SK-N-SH (cell line): ENCODE data around the gene OTUD6A. TPM values are rescaled to one million over a fixed set of nuclear protein-coding genes. Genes with fewer than 3 reads are reported as not detected.

Experiments
- CTCF ChIA-PET: fragments of 300-600, 350-600 bp; formaldehyde crosslinking; extraction: SDS; loops from one replicate; lab custom pipeline; 2021; lab: Yijun Ruan, JAX
- POLR2A ChIA-PET: fragments of 350-600 bp; sonication (Branson Sonifier 250); formaldehyde crosslinking; extraction: SDS; loops from one replicate; lab custom pipeline; 2020; ENCODE audit warnings: antibody characterized with exemption, inconsistent platforms; lab: Yijun Ruan, JAX
- DNase-seq: peaks from one replicate; pipeline ENCODE4 v3.0.0; 2012
- H2AFZ ChIP-seq: fragments of 200-600 bp; sonication (generic); 2 replicates; pipeline ENCODE4 v1.8.1; 2016; ENCODE audit warnings: antibody characterized with exemption, mild to moderate bottlenecking, low read depth
- H3F3A ChIP-seq: fragments of 200-600 bp; sonication (generic); replicated peaks from 2 replicates; pipeline ENCODE3; 2016; ENCODE audit warnings: antibody characterized with exemption, mild to moderate bottlenecking; ENCODE audit not compliant: insufficient read depth
- H3K27ac ChIP-seq, 2 experiments: fragments of 200-500 bp in 1 of 2; fragments of 200-600 bp in 1 of 2; sonication (Bioruptor generic) in 1 of 2; sonication (generic), shearing (Covaris generic) in 1 of 2; 2 replicates each; pipeline versions ENCODE4 v1.5.1 to v1.6.1; 2014 to 2016; ENCODE audit warnings: low read depth in 2 of 2, inconsistent platforms in 1 of 2, low read length in 1 of 2, mild to moderate bottlenecking in 1 of 2, mixed read lengths in 1 of 2
- H3K27me3 ChIP-seq: fragments of 200-600 bp; sonication (generic), shearing (Covaris generic); 2 replicates; pipeline ENCODE4 v1.6.1; 2016; ENCODE audit warnings: mixed run types; ENCODE audit not compliant: insufficient read depth
- H3K36me3 ChIP-seq, 2 experiments: fragments of 200-500 bp in 1 of 2; fragments of 200-600 bp in 1 of 2; sonication (Bioruptor generic) in 1 of 2; sonication (generic) in 1 of 2; replicated peaks in 1 of 2; 2 replicates each; pipeline versions ENCODE3 to v1.5.1; 2014 to 2016; ENCODE audit warnings: low read length in 1 of 2, mild to moderate bottlenecking in 1 of 2; ENCODE audit not compliant: insufficient read depth in 2 of 2, control insufficient read depth in 1 of 2
- H3K4me1 ChIP-seq, 2 experiments: fragments of 200-500 bp in 1 of 2; fragments of 200-600 bp in 1 of 2; sonication (Bioruptor generic) in 1 of 2; sonication (generic), shearing (Covaris generic) in 1 of 2; 2 replicates each; pipeline versions ENCODE4 v1.5.1 to v1.6.1; 2014 to 2016; ENCODE audit warnings: low read depth in 1 of 2, low read length in 1 of 2, mixed run types in 1 of 2; ENCODE audit not compliant: insufficient read depth in 2 of 2, control insufficient read depth in 1 of 2
- H3K4me2 ChIP-seq: fragments of 200-600 bp; sonication (generic), shearing (Covaris generic); 2 replicates; pipeline ENCODE4 v1.6.1; 2017; ENCODE audit warnings: mixed run types
- H3K4me3 ChIP-seq, 2 experiments: fragments of 200-500 bp in 1 of 2; fragments of 200-600 bp in 1 of 2; sonication (Bioruptor generic) in 1 of 2; sonication (generic), shearing (Covaris generic) in 1 of 2; 2 replicates each; pipeline versions ENCODE4 v1.5.1 to v1.8.1; 2014 to 2016; ENCODE audit warnings: low read depth in 2 of 2, inconsistent platforms in 1 of 2, low read length in 1 of 2, mild to moderate bottlenecking in 1 of 2, mixed read lengths in 1 of 2, moderate library complexity in 1 of 2
- H3K79me2 ChIP-seq: fragments of 200-600 bp; sonication (generic); 2 replicates; pipeline ENCODE4 v1.8.1; 2017; ENCODE audit warnings: mild to moderate bottlenecking; ENCODE audit not compliant: insufficient read depth
- H3K9ac ChIP-seq: fragments of 200-600 bp; sonication (generic); 2 replicates; pipeline ENCODE4 v1.6.1; 2017; ENCODE audit warnings: mixed run types
- H3K9me2 ChIP-seq: fragments of 200-600 bp; sonication (generic); 2 replicates; pipeline ENCODE4 v1.6.1; 2017; ENCODE audit warnings: mixed run types
- H3K9me3 ChIP-seq: fragments of 200-600 bp; sonication (generic); 2 replicates; pipeline ENCODE4 v1.6.1; 2017; ENCODE audit warnings: mixed run types, mild to moderate bottlenecking, moderate library complexity
- H4K20me1 ChIP-seq: fragments of 200-600 bp; sonication (generic); 2 replicates; pipeline ENCODE4 v1.6.1; 2017; ENCODE audit warnings: mild to moderate bottlenecking, mixed run types; ENCODE audit not compliant: insufficient read depth
- FOSL2 ChIP-seq: IDR thresholded peaks from 2 replicates; pipeline ENCODE4 v1.4.0; 2012; ENCODE audit warnings: low read depth, mild to moderate bottlenecking, moderate library complexity, borderline replicate concordance
- FOXJ3 ChIP-seq: sonication (generic); formaldehyde crosslinking; IDR thresholded peaks from 2 replicates; pipeline ENCODE4 v1.5.1; 2020; ENCODE audit warnings: mild to moderate bottlenecking, missing genetic modification reagents
- JUND ChIP-seq: IDR thresholded peaks from 2 replicates; pipeline ENCODE4 v1.4.0; 2012
- NRF1 ChIP-seq: IDR thresholded peaks from 2 replicates; pipeline ENCODE4 v1.6.1; 2012; ENCODE audit warnings: low read depth, mild to moderate bottlenecking, low read length
- RAD21 ChIP-seq: IDR thresholded peaks from 2 replicates; pipeline ENCODE4 v1.6.1; 2012; ENCODE audit warnings: mild to moderate bottlenecking, low read length
- RXRA ChIP-seq: IDR thresholded peaks from 2 replicates; pipeline ENCODE4 v1.4.0; 2012; ENCODE audit warnings: low read depth, mild to moderate bottlenecking, borderline replicate concordance
- SMC3 ChIP-seq: IDR thresholded peaks from 2 replicates; pipeline ENCODE4 v1.6.1; 2012; ENCODE audit warnings: low read depth, low read length, improper control_type of control experiment
- TCF12 ChIP-seq: IDR thresholded peaks from 2 replicates; pipeline ENCODE4 v1.4.0; 2012
- WGBS: methylation state at CpG from one replicate; pipeline ENCODE4 v1.1.6; 2017; ENCODE audit warnings: low lambda C conversion rate; 5-methylcytosine and 5-hydroxymethylcytosine counted together
- polyA plus RNA-seq, 3 experiments: library from polyadenylated mRNA; depleted of rRNA; stranded (reverse); fragments of >200 nt; gene quantifications; 2 replicates each; pipeline ENCODE4 v1.2.3, GENCODE V29; 2012
- TF ChIP-seq, protein P1 (sequence below): fragments of 150-350 bp; IDR thresholded peaks from 2 replicates; pipeline ENCODE4 v1.6.1; 2017; ENCODE audit warnings: antibody characterized with exemption, low read length, low read depth, borderline replicate concordance
- TF ChIP-seq, protein P2 (sequence below): IDR thresholded peaks from 2 replicates; pipeline ENCODE4; 2012

OTUD6A gene
- polyA plus RNA-seq, 1 of the 3 experiments (the other 2 are of a cell fraction): not detected

DNA sequence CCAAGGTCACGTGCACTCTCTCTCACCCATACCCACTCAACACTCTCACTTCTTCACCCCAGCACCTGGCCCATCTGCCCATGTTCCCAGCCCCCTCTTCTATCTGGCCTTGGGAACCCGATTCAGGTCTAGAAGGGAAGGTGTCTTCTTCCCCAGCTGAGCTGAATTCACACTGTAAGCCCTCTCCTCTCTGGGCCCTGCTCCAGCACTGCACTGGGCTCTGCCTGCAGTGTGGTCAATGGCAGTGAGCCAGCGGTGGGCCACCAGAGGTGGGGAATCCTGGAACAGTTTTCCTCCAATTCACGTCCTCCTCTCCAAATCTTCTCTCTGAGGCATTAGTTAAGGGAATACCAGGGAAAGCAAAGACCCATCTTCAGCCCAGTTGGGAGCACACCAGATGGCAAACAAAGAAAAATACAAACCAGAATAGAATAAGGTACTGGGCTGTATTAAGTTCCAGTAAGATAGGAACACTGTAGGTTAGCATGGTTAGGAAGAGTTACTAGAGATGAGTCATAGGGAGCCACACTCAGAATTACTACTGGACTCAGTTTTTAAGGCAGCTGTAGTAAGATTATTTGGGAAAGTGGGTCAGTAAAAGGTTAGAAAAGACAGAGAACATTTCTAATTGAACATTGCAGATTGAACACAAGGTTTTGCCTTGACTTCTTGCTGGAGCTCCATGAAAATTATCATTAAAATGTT lies 17.6 kb upstream of the OTUD6A start:
- Histone ChIP-seq H2AFZ (no peak overlapping the region), H3K36me3 (no peaks in the 10 kb centered on the region), H3K9ac (no peak overlapping the region), H3K4me3 (no peak overlapping the region), H3K4me2 (no peak overlapping the region), H3K79me2 (no peaks in the 10 kb centered on the region), H3K9me2 (no peaks in the 10 kb centered on the region), H3K9me3 (no peaks in the 10 kb centered on the region), H4K20me1 (no peaks in the 10 kb centered on the region), H3F3A (peaks cover 9% of the 10 kb centered on the region), H3K27ac (peak overlapping the region in 1 of 2 experiments; percentile 60; a peak in 2 of 4 replicates), H3K4me1 (no peaks in the 10 kb centered on the region), H3K27me3 (no peaks in the 10 kb centered on the region)
- CTCF ChIA-PET: no interaction called here
- WGBS: 20% methylated on average over 4 of the region's 4 CpGs
- DNase-seq: no peak
- POLR2A ChIA-PET: no interaction called here
- TF ChIP-seq TCF12: 0 out of 2 replicates have a peak, but pooled peaks have one; percentile 4
- TF ChIP-seq FOSL2: peak; percentile 57; the same call in 1 of the 2 replicates
- TF ChIP-seq, protein P1, sequence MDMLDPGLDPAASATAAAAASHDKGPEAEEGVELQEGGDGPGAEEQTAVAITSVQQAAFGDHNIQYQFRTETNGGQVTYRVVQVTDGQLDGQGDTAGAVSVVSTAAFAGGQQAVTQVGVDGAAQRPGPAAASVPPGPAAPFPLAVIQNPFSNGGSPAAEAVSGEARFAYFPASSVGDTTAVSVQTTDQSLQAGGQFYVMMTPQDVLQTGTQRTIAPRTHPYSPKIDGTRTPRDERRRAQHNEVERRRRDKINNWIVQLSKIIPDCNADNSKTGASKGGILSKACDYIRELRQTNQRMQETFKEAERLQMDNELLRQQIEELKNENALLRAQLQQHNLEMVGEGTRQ: no peak

DNA sequence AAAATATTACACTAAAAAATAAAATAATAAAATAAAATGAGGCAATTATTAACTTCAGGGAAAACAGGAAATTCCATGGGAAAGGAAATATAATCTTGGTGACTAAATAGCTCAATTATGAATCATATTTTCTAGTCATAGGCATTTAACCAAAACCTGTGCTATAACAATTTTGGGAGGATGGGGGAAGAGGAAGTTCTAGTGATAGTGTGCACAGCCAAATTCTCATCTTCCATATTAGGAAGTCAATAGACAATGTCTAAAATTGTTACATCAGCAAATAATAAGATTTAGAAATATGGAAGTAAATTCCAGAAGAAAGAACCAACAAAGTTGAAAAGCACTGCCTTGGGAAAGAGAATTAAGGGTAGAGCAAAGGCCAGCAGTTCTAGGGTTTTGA lies 15.3 kb upstream of the OTUD6A start:
- Histone ChIP-seq H3K4me1 (no peaks in the 10 kb centered on the region), H3K9ac (no peak overlapping the region), H4K20me1 (no peaks in the 10 kb centered on the region), H3K4me3 (no peak overlapping the region), H3K9me2 (no peaks in the 10 kb centered on the region), H3K27me3 (no peaks in the 10 kb centered on the region; the same call in 1 of the 2 replicates), H3K79me2 (no peaks in the 10 kb centered on the region), H3K4me2 (no peak overlapping the region), H3K9me3 (no peaks in the 10 kb centered on the region), H2AFZ (peak overlapping the region; percentile 71; the same call in 1 of the 2 replicates), H3K27ac (peak overlapping the region in 1 of 2 experiments; percentile 52; a peak in 2 of 4 replicates), H3F3A (peaks cover 9% of the 10 kb centered on the region), H3K36me3 (no peaks in the 10 kb centered on the region)
- ChIA-PET CTCF (interaction anchor here (1.2 kb wide), 1 partner anchor 17 kb away, joined by 5 read pairs; no protein-coding TSS in a partner anchor), POLR2A (no interaction called here)
- no peak for DNase-seq
- no peak for TF ChIP-seq NRF1
- peak; percentile 22; the same call in 1 of the 2 replicates for TF ChIP-seq TCF12
- no peak for TF ChIP-seq RXRA
- peak; percentile 38 for TF ChIP-seq JUND
- TF ChIP-seq FOSL2: peak; percentile 41; the same call in 1 of the 2 replicates
- no peak for TF ChIP-seq RAD21
- TF ChIP-seq, protein P2, sequence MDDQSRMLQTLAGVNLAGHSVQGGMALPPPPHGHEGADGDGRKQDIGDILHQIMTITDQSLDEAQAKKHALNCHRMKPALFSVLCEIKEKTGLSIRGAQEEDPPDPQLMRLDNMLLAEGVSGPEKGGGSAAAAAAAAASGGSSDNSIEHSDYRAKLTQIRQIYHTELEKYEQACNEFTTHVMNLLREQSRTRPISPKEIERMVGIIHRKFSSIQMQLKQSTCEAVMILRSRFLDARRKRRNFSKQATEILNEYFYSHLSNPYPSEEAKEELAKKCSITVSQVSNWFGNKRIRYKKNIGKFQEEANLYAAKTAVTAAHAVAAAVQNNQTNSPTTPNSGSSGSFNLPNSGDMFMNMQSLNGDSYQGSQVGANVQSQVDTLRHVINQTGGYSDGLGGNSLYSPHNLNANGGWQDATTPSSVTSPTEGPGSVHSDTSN: no peak

DNA sequence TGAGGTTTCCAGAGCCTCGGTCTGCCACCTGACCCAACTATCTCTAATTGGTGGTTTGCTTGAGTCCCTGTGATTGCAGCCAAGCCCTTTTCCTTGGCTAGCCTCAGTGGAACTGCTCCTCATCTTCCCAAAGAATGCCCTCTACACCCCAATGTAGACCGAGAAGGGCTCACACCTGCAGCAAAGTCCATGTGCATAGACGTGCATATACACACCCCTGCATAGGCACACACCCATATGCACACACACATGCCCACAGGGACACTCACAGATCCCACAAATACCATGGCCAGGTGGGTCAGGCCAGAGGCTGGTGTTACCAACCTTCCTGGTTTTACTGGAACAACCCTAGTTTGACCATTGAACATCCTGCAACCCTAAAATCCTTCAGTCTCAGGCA lies 12.9 kb upstream of the OTUD6A start:
- no peak overlapping the region for H2AFZ ChIP-seq
- H3K9me3 ChIP-seq: no peaks in the 10 kb centered on the region
- 60% methylated on average over 1 of the region's 3 CpGs for WGBS
- H3K4me3 ChIP-seq: no peak overlapping the region
- H3K79me2 ChIP-seq: no peaks in the 10 kb centered on the region
- H3K4me2 ChIP-seq: no peak overlapping the region
- H4K20me1 ChIP-seq: no peaks in the 10 kb centered on the region
- H3K27me3 ChIP-seq: no peaks in the 10 kb centered on the region; the same call in 1 of the 2 replicates
- ChIA-PET CTCF (no interaction called here), POLR2A (no interaction called here)
- TF ChIP-seq SMC3 (no peak), FOXJ3 (CRISPR knock-in tag) (no peak), JUND (no peak)
- no peaks in the 10 kb centered on the region for H3K4me1 ChIP-seq
- H3K9ac ChIP-seq: no peak overlapping the region
- H3K36me3 ChIP-seq: no peaks in the 10 kb centered on the region
- DNase-seq: no peak
- no peaks in the 10 kb centered on the region for H3K9me2 ChIP-seq
- no peak overlapping the region for H3K27ac ChIP-seq
- peaks cover 9% of the 10 kb centered on the region for H3F3A ChIP-seq
